NCI-H2107 (cell line): Measurements from ENCODE around the gene PSRC1.
A peak's percentile ranks its signal among the peaks of the same experiment; 100 is the strongest.

Experiments
- DNase-seq: peaks from one replicate; lab custom pipeline; 2025; lab: John Stamatoyannopoulos, UW

The PSRC1 gene

GRCh38 chr1:109258481-109259466 lies 24.2 kb downstream of the PSRC1 start:
- no peak for DNase-seq

GRCh38 chr1:109257682-109258421 lies 25.1 kb downstream of the PSRC1 start:
- DNase-seq: no peak

- no peak for DNase-seq
Measured at GRCh38 chr1:109256971-109257681, 25.8 kb downstream of the PSRC1 start.

GRCh38 chr1:109256085-109256484 lies 26.9 kb downstream of the PSRC1 start:
- no peak for DNase-seq

DNA sequence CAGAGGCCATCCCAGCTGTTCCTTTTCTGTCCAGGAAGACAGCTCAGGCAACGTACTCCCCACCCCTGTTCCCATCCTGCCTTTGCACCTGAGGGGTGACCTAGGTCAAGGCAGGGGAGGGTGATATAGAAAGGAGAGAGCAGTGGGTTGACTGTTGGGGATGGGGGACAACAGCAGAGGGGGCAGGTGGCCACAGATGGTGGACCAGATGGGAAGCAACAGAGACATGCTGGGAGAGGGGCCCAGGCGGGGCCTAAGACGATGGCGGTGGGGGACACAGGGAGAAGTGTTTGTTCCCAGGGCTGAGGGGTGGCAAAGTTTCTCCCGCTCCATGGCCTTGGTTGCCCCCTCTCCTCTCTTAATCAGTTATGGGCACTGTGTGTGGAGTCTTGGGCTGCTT lies 27.3 kb downstream of the PSRC1 start:
- no peak for DNase-seq

DNA sequence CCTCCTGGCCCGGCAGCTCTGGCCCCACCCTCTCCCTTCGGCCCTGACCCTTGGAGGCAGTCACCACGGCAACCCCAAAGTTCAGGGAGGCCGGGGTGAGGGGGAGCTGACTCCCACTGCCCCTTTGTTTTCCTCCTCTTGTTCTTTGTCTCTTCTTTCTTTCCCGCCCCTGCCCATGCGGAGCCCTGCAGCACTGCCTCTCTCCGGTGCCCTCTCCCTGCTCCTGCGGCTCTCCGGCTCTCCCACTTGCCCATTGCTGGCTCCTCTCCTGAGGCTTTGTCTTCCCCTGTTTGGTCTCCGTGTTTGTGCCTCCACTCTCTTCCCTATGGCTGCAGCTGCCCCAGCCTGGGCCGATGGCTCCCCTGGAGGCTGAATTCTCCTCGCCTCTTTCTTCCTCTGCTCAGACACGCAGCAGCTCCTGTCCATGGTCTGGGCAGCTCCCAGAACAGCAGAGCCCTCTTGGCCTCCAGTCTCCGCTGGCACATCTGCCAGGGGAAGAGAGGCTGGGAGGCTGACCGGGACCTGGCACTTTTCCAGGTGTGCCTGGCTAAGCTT lies 27.8 kb downstream of the PSRC1 start:
- no peak for DNase-seq

GRCh38 chr1:109254621-109255096 lies 28.3 kb downstream of the PSRC1 start:
- no peak for DNase-seq

DNA sequence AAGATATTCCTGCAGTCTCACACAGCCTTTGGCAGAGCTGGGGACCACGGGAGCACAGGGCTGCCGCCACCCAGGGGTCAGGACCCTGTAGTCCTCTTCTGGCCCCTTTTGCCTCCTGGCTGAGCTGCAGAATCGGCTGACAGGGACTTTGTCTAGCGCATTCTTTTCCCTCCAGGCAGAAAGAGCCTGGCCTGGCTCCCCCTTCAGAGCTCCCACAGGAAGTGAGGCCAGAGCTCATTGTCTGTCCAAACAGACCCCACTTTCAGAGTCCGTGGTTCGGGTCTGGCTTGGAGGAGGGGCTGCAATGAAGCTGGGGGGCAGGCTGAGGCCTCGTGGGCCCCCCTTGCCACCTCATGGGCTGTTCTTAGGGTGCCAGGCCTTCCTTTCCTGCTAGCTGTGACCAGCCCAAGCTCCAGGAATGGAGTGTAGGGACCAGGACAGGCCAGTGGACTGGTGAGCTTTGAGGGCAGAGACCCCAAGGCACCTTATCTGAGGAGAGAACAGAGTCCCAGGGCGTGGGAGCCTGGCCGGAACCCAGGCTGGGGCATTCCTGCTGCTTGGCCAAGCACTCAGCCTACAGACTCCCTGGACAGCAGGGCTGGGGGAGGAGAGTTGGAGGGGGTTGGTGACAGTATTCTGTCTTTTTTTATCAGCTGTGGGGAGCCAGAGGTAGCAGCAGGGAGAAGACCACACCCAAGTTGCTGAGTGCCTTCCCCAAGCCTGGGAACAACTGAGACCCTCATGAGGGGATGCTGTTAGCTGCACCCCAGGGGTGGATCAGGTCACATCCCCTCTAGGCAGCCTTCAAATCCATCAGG lies 28.9 kb downstream of the PSRC1 start:
- DNase-seq: no peak

GRCh38 chr1:109252893-109253802 lies 29.8 kb downstream of the PSRC1 start:
- DNase-seq: peak; percentile 31

DNA sequence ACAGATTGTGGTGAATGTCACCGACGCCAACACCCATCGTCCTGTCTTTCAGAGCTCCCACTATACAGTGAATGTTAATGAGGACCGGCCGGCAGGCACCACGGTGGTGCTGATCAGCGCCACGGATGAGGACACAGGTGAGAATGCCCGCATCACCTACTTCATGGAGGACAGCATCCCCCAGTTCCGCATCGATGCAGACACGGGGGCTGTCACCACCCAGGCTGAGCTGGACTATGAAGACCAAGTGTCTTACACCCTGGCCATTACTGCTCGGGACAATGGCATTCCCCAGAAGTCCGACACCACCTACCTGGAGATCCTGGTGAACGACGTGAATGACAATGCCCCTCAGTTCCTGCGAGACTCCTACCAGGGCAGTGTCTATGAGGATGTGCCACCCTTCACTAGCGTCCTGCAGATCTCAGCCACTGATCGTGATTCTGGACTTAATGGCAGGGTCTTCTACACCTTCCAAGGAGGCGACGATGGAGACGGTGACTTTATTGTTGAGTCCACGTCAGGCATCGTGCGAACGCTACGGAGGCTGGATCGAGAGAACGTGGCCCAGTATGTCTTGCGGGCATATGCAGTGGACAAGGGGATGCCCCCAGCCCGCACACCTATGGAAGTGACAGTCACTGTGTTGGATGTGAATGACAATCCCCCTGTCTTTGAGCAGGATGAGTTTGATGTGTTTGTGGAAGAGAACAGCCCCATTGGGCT lies 30.6 kb downstream of the PSRC1 start:
- DNase-seq: no peak

DNA sequence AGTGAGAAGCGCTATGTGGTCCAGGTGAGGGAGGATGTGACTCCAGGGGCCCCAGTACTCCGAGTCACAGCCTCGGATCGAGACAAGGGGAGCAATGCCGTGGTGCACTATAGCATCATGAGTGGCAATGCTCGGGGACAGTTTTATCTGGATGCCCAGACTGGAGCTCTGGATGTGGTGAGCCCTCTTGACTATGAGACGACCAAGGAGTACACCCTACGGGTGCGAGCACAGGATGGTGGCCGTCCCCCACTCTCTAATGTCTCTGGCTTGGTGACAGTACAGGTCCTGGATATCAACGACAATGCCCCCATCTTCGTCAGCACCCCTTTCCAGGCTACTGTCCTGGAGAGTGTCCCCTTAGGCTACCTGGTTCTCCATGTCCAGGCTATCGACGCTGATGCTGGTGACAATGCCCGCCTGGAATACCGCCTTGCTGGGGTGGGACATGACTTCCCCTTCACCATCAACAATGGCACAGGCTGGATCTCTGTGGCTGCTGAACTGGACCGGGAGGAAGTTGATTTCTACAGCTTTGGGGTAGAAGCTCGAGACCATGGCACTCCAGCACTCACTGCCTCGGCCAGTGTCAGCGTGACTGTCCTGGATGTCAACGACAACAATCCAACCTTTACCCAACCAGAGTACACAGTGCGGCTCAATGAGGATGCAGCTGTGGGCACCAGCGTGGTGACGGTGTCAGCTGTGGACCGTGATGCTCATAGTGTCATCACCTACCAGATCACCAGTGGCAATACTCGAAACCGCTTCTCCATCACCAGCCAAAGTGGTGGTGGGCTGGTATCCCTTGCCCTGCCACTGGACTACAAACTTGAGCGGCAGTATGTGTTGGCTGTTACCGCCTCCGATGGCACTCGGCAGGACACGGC lies 31.4 kb downstream of the PSRC1 start:
- DNase-seq: no peak

GRCh38 chr1:109250454-109251276 lies 32.3 kb downstream of the PSRC1 start:
- DNase-seq: no peak

GRCh38 chr1:109249654-109250401 lies 33.1 kb downstream of the PSRC1 start:
- no peak for DNase-seq

- DNase-seq: peak; percentile 65
Measured at GRCh38 chr1:109248797-109249629, 33.9 kb downstream of the PSRC1 start, which contains the start of gene CELSR2. Gene CELSR2, plus strand, starts transcription at chr1:109249539. Its CDS starts 541 bp downstream, at chr1:109250080.

GRCh38 chr1:109248444-109248796 lies 34.5 kb downstream of the PSRC1 start:
- no peak for DNase-seq
